Measurements from ENCODE around the gene SELENOK. TPM values are rescaled to one million over a fixed set of nuclear protein-coding genes. Genes with fewer than 3 reads are reported as not detected.

Gene SELENOK
- total and polyA plus RNA-seq, 2 donors (not counting 3 experiments of a cell fraction or from before 2014, with no cell fraction given), result 26.1 to 35.2 TPM

DNA sequence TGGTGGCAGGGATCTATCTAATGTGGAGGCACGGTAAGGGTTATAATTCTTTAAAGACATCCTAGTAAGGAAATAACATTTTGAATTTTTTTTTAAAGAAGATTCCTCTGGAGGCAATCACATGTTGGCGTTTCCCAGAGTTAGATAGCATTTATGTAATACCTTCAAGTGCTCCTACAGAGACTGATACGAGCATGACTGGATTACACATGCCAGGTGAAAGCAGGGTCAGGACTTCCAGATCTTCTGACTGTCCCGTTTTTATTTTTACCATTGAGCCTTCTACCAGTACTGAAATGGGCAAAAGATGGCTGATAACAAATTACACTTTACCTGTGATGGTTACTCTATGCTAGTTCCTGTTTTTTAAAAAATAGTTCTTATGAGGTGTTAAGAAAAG, 31.5 kb downstream of the SELENOK start:
- BruUV-seq (replicated peaks), result no TSS peak
- no peak overlapping the region for H3K27ac ChIP-seq (ENCODE audit: insufficient read depth, low read depth, low read length)
- ChIA-PET CTCF (no interaction called here), POLR2A (no interaction called here)
- H4K20me1 ChIP-seq (replicated peaks; ENCODE audit: control insufficient read depth, extremely low read depth, insufficient read depth, low read length), result no peaks in the 10 kb centered on the region
- no peak for DNase-seq (ENCODE audit: low read depth, low spot score)
- peaks cover 8 to 9% of the 10 kb centered on the region in 2 experiments for H3K36me3 ChIP-seq (ENCODE audit: control insufficient read depth in 2 of 2, extremely low read depth in 1 of 2, insufficient read depth in 2 of 2, low read length in 2 of 2)
- H3K9me1 ChIP-seq (replicated peaks; ENCODE audit: control insufficient read depth, extremely low read depth, insufficient read depth, low read length), result no peaks in the 10 kb centered on the region
- TF ChIP-seq POLR2A (IDR thresholded peaks at IDR 0.05; ENCODE audit: low read depth, low read length) (no peak), CTCF (IDR thresholded peaks at IDR 0.05; ENCODE audit: extremely low read depth in 1 of 2, insufficient read depth in 1 of 2, low read depth in 1 of 2, low read length in 2 of 2) (no peak), EZH2 (IDR thresholded peaks at IDR 0.05; ENCODE audit: borderline replicate concordance, low read depth, low read length, severe bottlenecking) (no peak), GATA2 (IDR thresholded peaks at IDR 0.05; ENCODE audit: insufficient read depth, insufficient read length, low read depth, low read length) (no peak), POLR2AphosphoS5 (IDR thresholded peaks at IDR 0.05; ENCODE audit: insufficient read depth, low read depth, low read length) (no peak), MYC (IDR thresholded peaks at IDR 0.05; ENCODE audit: low read depth, low read length) (no peak), JUN (IDR thresholded peaks at IDR 0.05; ENCODE audit: borderline replicate concordance, insufficient read depth, insufficient read length, low read depth) (no peak), FOS (IDR thresholded peaks at IDR 0.05; ENCODE audit: borderline replicate concordance, insufficient read depth, low read length) (no peak)
- TF ChIP-seq, protein P1, sequence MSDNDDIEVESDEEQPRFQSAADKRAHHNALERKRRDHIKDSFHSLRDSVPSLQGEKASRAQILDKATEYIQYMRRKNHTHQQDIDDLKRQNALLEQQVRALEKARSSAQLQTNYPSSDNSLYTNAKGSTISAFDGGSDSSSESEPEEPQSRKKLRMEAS (IDR thresholded peaks at IDR 0.05; ENCODE audit: insufficient read depth, insufficient read length), result no peak
- no peak for FAIRE-seq
- dilution Hi-C loops (cut with MboI; ENCODE audit: extremely low pct_ligation_motif_present, low sequenced_read_pairs), result no loop called here
- intact Hi-C loops (cut with micrococcal nuclease), result no loop called here
- H2AFZ ChIP-seq (ENCODE audit: low read depth, low read length), result no peak overlapping the region
- H3K79me2 ChIP-seq (ENCODE audit: control insufficient read depth, insufficient read depth, low read length), result no peaks in the 10 kb centered on the region
- no peak overlapping the region for H3K9ac ChIP-seq (replicated peaks; ENCODE audit: extremely low read depth, insufficient read depth, low read length)
- H3K27me3 ChIP-seq (ENCODE audit: control insufficient read depth in 2 of 2, insufficient read depth in 2 of 2, low read length in 2 of 2), result no peaks in the 10 kb centered on the region
- H3K9me3 ChIP-seq (replicated peaks; ENCODE audit: control insufficient read depth, insufficient read depth, low read length), result no peaks in the 10 kb centered on the region
- no peaks in the 10 kb centered on the region for H3K4me1 ChIP-seq (ENCODE audit: control insufficient read depth, extremely low read depth, insufficient read depth, low read length)
- H3K4me3 ChIP-seq (replicated peaks in 1 of 3; ENCODE audit: insufficient read depth in 1 of 3, low read depth in 1 of 3, low read length in 3 of 3), result no peak overlapping the region
- no peak overlapping the region for H3K4me2 ChIP-seq (ENCODE audit: insufficient read depth, low read length)

All from endothelial cell of umbilical vein (primary cell).